HG03558 (cell line): ENCODE measurements around the gene MUC4.

Experiments used
- ATAC-seq: cut with Tn5 transposase; IDR thresholded peaks from one replicate; pipeline ENCODE4 v1.9.1; 2021; ENCODE audit warnings: moderate number of reproducible peaks; ENCODE audit not compliant: unreplicated experiment; ENCODE audit errors: extremely low read depth

The MUC4 gene

DNA sequence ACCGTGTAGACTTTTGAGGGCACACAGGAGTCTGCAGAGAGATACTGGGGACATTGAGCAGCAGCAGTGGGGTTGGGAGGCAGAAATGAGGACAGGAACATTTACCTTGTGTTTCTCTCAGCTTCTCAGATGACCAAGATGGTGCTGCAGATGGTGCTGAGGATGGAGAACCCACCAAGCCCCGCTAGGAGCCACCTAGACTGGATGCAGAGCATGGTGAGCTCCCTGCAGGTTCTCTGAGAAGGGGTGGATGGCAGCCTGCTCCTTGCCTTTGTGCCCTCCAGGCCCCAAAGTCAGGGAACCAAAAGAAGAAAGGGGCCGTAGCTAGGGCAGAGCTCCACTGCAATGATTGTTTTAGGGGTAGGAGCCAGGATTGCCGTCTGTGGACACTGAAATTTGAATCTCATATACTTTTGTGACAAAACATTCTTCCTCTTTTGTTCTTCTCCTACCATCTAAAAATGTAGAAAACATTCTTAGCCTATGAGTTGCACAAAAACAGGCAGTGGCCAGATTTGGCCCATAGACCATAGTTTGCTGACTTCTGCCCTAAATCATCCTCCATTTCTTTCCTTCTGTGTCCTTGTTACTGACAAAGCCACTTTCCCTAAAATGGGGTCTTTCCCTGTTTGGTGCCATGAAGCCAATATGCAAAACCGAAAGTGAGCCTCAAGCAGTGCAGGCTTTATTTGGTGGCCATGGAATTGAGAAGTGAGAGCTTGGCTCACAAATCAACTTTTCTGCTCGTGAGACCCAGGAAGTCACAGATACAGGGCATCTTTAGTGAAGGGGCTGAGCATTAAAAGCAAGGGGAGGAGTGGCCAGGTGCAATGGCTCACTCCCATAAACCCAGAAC lies 102.9 kb downstream of the MUC4 start:
- ATAC-seq = no peak

DNA sequence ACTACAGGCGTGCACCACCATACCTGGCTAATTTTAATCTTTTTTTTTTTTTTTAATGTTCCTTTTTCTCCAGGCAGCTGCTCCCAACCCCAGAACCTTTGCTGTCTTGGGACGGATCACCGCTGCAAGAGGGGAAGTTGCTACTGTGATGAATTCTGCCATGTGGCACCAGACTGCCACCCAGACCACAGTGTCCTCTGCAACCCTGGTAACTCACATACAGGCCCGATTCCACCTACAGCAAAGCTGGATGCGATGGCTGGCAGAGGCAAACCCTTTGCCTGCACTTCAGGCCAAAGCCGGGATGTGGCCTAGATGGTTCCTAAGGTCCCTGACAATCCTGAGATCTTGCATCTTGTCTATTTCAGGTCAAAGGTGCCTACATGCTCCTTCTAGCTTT lies 103.7 kb downstream of the MUC4 start:
- no peak for ATAC-seq

DNA sequence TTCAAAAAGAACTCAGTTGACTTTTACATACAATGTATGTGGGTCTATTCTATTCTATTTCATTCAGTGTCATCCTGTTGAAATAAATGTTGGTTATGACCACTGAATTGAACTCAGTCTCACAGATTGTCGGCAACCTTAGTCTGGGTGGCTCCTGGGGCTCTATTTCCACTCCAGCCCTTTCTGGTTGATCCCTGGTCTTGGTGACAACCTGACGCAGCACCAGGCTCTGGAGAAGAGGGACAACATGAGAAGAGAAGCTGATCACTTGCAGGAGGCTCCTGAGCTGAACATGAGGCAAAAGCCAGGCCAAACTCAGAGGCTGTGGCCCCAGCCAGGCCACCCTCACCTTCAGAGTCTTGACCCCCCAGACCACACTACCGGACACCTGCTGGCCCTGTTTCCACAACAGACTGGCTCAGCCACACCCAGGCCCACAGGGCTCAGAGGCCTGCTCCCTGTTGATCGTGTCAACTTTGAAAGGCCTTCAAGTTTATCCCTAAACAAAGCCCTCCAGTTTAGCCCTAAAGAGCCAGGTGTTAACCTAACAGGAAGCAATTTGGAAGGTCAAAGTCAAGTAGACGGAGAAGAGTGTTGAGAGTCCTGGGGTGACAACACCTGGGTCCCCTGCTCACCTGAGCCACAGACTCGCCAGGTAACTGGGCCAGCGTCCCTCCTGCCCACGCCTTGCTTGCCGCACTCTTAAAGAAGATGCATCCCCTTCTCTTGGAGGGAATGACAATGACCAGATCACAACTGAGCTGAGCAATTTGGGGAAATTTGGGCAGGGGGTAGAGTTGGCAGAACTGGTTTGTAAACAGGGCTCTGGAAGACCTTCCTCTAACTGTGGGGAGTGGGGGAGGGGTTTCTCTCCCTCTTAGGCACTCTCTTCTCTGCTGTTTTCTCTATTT lies 106.4 kb downstream of the MUC4 start:
- no peak for ATAC-seq

DNA sequence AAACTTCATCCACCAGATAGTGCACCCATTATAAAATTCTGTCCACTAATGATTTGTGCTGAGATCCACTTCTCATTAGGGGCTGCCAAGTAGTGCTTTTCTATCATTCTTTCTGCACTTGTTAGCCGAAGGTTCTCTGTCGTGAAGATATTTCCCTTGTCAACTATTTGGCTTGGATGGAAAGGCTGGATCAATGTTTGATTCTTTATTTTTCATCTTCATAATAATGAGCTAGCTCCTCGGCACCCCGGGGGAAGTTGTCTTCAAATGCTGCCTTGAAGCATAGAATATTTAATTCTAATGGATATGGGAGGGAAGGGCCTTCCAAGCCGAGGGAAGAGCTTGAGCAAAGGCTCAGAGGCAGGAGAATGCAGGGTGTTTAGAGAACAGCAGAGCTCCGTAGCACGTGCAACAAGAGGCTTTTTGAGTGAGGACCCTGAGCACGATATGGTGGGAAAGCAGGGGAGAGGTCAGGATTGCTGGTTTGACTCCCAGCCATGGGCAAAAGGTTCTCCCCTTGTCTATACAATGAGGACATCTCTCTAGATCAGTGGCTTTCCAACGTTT lies 107.2 kb downstream of the MUC4 start:
- no peak for ATAC-seq

DNA sequence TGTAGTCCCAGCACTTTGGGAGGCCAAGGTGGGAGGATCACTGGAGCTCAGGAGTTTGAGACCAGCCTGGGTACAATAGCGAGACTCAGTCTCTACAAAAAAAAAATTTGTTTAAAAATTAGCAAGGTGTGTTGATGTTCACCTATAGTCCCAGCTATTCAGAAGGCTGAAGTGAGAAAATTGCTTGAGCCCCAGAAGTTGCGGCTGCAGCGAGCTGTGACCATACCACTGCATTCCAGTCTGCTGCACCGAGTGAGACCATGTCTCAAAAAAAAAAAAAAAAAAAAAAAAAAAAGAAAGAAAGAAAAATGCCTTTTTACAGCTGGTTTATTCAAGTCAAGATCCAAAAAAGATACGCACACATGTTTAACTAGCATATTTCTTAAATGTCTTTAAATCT lies 108.0 kb downstream of the MUC4 start:
- ATAC-seq = no peak

DNA sequence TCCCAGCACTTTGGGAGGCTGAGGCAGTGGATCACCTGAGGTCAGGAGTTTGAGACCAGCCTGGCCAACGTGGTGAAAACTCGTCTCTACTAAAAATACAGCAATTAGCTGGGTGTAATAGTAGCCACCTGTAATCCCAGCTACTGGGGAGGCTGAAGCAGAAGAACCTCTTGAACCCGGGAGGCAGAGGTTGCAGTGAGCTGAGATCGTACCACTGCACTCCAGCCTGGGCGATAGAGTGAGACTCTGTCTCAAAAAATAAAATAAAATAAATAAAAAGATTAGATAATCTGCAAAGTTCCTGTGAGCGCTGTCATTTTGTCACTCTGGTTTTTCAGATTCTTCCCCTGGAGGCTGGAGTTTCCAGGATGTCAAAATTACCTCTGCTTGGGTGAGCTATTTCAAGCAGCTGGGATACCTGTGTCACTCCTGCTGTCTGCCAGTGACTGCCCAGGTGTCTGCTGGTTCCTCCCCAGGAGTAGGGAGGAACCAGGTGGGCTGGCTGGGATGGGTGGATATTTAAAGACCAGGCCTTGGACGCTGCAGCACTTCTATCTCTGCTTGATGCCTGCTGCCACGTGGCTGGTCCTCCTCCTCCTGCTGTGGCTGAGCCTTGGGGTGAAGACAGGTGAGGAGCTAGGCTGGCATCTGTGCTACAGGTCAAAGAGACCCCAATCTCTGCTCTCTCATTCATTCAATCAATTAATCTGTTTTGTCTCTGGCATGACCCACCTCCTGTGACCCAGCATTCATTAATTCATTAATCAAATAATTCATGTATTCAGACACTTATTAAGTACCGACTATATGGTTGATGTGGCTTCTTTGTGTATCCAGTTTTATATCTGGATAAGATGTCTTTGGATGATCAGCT lies 110.5 kb downstream of the MUC4 start:
- ATAC-seq = no peak

DNA sequence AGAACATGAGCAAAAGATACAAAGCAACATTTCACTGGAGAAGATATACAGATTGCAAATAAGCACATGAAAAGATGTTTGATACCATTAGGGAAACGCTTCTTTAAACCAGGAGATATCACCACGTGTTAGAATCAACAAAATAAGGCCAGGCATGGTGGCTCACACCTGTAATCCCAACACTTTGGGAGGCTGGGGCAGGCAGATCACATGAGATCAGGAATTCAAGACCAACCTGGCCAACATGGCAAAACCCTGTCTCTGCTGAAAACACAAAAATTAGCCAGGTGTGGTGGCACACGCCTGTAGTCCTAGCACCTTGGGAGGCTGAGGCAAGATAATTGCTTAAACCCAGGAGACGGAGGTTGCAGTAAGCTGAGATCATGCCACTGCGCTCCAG lies 111.4 kb downstream of the MUC4 start:
- no peak for ATAC-seq

DNA sequence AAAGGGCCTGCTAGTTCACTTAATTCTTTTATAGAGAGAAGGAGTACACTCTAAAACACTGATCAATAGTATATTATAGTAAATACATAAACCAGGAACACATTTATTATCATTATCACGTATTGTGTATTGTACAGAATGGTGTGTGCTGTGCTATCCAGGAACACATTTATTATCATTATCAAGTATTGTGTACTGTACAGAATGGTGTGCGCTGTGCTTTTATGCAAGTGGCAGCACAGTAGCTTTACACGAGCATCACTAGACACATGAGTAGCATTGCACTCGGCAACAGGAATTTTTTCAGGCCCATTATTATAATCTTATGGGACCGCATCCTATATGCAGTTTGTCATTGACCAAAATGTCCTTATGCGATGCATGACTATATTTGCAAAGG lies 111.9 kb downstream of the MUC4 start:
- no peak for ATAC-seq

DNA sequence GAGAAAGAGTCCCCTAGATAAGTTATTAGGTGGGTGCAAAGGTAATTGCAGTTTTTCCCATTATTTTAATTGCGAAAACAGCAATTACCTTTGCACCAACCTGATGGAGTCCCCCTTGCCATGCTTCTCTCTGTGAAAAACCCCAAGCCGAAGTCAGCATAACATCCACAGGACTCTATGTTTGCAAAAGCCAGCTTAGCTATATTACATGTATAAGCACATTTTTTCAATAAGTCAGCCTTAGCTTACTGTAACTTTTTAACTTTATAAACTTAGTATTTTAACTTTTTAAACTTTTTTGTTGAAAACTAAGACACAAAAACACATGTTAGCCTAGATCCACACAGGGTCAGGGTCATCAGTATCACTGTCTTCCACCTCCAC lies 112.3 kb downstream of the MUC4 start:
- no peak for ATAC-seq

DNA sequence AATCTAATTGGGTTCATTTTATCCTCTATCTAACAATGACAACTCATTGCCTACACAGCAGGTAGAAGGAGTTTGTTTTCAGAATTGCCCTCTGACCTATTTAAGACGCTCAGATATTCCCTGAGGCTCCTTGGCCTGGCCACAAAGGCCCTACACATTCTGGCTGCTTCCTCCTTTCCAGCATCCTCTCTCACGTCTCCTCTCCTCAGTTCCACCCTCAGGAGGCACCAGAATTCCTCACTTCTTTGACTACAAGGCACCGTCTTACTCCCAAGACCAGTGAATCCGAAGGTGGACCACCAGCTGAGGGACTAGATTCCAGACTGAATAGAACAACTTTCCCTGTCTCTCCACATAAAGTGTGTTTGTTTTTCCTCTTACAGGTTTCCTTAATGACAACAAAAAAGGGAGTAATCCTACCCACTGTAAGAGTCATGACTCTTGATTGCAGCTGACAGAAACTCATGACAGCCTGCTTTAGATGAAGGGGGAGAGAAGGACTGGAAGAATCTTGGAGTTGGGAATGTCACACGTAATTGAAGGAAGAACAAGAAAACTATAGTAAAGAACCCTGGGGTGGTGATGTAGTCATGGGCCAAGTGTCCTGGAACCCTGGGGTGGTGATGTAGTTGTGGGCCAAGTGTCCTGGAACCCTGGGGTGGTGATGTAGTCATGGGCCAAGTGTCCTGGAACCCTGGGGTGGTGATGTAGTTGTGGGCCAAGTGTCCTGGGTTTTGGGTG lies 112.9 kb downstream of the MUC4 start:
- no peak for ATAC-seq

DNA sequence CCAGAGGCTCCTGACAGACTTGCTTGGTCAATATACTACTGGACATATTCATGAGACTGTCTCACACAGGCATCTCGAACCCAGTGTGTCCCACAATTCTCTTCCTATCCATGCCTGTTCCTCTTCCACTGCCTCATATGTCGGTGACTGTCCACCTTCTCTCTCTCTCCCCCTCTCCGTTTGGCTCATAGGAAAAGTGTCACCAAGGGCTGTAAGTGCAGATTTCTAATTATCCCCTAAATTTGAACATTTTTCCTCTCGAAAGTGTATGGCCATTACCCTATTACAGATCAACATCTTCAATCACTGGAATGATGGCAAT lies 113.4 kb downstream of the MUC4 start:
- no peak for ATAC-seq

DNA sequence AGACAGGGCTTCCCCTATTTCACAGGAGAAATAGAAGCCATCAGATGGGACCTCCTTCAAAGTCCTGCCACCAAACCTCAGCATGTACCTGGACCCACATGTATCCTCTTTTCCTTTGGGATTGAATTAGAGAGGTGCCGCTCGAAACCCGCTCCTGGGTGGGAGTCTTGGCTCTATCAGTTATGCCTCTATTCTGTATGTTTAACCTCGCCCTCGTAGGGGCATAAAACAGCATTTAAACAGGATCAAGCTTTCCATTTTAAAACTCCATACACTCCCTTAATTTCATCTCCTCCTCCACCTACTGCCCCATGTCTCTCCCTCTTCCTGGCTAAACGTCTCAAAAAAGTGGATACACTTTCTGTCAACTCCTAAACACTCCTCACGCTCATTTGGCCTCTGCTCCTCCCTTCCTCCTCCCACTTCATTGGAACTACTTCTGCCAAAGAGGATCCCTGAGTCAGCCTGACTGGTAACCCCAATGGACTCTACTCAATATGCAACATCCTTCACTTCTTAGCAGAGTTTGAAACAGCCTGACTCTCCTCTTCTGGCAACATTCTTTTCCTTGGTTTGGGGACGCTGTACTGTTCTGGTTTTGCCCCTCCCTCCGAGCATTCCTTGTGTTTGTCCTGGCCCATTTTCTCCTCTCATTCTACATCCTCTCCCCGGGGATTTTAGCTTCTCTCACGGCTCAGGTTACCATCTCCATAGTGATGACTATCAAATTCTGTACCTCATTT lies 114.0 kb downstream of the MUC4 start:
- no peak for ATAC-seq
